Kasumi-1 (cell line): ENCODE results near the gene PRR19.

Experiments
- DNase-seq, 2 experiments: peaks; one replicate each; lab custom pipeline; 2025; lab: John Stamatoyannopoulos, UW

Gene PRR19

GRCh38 chr19:42283188-42284065 is 18.5 kb upstream of the PRR19 start:
- DNase-seq = peak; percentile 87 to 88

DNA sequence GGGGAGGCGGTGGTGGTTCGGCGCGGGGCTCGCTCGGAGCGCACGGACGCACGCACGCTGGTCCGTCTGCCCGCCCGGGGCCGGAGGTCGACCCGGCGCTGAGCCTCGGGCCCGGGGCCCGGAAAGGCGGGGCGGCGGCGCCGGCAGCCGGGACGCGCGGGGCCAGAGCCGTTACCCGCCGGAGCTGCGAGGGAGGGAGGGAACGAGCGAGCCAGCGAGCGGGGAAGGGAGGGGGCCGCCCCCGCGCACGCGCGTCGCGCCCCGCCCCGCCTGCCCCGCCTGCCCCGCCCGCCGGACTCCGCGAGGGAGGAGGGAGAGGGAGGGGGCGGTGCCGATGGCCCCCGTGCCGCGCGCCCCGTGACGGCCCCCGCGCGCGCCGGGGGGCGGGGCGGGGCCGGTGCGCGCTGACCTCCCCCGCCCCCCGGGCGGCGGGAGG is 17.8 kb upstream of the PRR19 start:
- peak; percentile 51 to 53 for DNase-seq

DNA sequence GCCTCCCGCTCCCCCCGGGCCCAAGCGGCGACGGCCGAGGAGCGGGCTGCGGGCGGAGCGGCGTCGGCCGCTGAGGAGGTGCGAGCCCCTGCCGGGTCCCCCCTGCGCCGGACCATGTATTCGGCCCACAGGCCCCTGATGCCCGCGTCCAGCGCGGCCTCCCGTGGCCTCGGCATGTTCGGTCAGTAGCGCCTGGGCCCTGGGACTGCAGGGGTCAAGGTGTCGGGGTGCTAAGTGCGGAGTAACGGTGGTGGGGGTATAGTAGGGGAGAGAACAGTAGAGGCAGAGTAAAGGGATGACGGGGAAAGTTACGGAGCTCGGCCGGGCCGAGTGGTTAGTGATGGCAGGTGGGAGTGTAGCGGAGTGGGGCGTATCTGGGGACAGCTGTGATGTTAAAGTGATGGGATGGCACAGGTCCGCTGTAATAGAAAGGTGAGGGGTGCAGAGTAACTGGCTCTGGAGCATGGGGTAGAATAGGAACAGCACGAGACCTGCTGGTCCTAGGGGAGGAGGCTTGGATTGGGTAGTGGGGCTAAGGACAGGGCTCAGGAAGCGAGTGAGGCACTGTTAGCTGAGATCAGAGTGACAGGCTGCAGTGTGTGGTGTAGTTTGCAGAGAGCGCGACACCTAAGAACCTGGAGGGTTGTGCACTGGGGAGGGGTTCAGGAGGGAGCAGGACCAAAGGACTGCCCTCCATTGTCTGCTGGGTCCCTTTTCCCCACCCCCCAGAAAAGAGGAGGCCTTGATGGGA is 17.2 kb upstream of the PRR19 start:
- DNase-seq = no peak

DNA sequence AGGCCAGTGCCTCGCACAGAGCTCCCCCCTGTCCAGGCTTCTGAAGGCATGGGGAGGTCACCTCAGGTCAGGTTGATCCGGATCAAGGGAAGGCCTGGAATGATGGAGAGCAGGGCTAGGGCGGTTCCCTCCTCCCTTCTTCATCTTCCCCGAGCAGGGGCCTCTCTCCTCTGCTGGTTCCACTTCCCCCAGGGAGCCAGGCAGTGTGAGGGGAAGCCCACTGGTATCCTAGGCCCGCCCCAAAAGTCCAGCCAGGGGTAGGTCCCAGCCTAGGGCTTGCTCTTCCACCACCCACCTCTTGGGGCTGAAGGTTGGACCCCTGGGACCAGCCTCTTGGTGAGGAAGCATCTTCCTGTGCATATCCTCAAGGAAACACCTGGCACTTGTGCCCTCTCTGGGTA is 16.4 kb upstream of the PRR19 start:
- DNase-seq = no peak

- DNase-seq = no peak
Observed at GRCh38 chr19:42285988-42286348, 16.0 kb upstream of the PRR19 start.

DNA sequence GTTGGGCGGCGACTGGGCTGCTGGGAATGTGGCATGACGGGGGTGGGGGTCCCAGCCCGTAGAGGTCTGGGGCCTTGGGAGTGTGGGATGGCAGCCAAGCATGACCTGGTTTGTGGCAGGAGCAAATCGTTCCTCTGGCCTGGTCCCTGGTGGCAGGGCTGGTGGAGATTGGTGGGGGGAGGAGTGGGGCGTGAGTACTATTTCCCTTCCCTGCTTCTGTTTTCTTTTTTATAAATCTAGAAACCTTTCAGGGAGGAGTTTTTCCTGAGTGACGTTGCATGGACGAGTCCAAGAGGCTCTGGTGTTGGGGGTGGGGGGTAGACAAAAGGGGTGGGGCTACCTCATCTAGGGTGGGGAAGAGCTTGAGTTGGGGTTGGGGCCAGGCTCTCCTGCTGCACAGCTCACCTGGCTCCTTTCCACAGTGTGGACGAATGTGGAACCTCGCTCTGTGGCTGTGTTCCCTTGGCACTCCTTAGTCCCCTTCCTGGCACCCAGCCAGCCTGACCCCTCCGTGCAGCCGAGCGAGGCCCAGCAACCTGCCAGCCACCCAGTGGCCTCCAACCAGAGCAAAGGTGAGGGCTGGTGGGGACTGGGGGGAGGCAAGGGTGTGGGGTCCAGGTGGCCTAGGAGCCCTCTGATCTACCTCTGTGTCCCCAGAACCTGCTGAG is 15.4 kb upstream of the PRR19 start:
- DNase-seq = no peak

DNA sequence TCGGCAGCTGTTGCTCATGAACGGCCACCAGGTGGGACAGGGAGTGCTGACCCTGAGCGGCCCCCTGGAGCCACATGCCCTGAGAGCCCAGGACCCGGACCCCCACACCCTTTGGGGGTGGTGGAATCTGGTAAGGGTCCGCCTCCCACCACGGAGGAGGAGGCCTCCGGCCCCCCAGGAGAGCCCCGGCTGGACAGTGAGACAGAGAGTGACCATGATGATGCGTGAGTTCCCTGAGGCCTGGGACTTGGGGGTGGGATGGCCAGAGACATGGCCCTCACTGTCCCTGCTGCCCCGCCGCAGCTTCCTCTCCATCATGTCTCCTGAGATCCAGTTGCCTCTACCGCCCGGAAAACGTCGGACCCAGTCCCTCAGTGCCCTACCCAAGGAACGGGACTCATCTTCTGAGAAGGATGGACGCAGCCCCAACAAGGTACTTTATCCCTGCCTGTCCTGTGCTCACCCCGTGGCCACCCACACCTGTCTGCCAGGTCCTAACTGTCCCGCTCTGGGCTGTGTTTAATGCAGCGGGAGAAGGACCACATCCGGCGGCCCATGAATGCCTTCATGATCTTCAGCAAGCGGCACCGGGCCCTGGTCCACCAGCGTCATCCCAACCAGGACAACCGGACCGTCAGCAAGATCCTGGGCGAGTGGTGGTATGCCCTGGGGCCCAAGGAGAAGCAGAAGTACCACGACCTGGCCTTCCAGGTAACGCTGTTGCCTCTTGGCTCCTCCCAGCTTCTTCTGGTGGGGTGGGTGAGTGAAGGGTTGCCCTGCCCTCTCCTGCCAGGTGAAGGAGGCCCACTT is 14.7 kb upstream of the PRR19 start:
- no peak for DNase-seq

GRCh38 chr19:42287827-42288107 is 14.2 kb upstream of the PRR19 start:
- no peak for DNase-seq

DNA sequence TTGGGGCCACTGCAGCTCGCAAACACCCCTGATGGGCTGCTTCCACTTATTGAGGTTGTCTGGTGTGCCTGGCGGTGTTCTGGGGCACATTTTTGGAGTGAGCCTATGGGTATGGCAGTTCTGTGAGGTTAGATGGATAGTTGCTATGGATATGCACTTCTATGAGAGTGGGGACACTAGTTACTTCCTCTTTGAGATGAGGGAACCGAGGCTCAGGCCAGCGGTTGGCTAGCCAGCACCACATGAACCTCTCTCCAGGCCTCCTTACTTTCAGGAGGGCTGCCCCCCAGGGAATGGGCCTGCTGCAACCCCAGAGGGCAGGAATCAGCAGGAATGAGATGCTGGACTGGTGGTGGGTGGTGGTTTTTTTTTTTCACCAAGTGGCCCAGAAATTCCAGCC is 13.5 kb upstream of the PRR19 start:
- peak; percentile 9 to 17 for DNase-seq

DNA sequence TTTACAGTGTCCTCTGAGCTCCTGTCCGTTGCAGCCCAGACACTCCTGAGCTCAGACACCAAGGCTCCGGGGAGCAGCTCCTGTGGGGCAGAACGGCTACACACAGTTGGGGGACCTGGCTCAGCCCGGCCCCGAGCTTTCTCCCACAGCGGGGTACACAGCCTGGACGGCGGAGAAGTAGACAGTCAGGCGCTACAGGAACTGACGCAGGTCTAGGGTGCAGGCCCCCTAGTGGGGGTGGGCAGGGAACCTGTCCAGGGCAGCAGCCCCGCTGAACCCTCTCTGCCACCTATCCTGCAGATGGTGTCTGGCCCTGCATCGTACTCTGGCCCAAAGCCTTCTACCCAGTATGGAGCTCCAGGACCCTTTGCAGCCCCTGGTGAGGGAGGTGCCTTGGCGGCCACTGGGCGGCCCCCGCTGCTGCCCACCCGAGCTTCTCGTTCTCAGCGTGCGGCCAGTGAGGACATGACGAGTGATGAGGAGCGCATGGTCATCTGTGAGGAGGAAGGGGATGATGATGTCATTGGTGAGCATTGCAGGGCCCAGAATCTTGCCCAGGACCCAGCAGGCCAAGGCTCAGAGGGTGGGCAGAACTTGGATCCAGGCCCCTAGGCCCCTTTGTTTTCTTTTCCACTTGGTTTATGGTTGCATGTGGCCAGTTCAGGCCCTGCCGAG is 12.9 kb upstream of the PRR19 start:
- DNase-seq = no peak

DNA sequence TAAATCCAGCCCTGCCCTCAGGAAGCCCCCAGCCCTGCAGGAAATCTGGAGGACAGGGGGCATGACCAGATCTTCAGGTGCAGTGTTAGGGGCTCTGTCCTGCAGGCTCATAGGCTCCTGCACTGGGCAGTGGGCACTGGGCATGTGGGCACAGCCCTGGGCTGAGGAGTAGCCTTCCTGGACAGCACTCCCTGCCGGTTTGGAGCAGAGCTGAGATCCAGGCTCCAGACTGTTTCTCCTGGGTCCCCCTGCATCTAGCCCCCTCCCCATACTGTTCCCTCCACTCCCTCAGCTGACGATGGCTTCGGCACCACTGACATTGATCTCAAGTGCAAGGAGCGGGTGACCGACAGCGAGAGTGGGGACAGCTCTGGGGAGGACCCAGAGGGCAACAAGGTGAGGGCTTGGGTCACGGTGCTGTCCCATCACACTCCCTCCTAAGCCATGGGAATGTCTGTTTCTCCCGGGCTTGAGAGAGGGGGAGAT is 12.3 kb upstream of the PRR19 start:
- DNase-seq = no peak

- no peak for DNase-seq
Observed at GRCh38 chr19:42290136-42290522, 11.8 kb upstream of the PRR19 start.

DNA sequence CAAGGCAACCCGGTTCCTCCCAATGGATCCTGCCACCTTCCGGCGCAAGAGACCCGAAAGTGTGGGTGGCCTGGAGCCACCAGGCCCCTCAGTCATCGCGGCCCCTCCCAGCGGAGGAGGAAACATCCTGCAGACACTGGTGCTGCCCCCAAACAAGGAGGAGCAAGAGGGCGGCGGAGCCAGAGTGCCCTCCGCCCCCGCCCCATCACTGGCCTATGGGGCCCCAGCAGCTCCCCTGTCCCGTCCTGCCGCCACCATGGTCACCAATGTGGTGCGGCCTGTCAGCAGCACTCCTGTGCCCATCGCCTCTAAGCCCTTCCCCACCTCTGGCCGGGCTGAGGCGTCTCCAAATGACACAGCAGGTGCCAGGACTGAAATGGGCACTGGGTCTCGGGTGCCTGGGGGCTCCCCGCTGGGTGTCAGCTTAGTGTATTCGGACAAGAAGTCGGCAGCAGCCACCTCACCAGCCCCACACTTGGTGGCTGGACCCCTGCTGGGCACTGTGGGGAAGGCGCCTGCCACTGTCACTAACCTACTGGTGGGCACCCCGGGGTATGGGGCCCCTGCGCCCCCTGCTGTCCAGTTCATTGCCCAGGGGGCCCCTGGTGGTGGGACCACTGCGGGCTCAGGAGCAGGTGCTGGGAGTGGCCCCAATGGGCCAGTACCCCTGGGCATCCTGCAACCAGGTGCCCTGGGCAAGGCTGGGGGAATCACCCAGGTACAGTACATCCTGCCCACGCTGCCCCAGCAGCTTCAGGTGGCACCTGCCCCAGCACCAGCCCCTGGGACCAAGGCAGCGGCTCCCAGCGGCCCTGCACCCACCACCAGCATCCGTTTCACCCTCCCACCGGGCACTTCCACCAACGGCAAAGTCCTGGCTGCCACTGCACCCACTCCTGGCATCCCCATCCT is 11.2 kb upstream of the PRR19 start:
- peak; percentile 56 to 67 for DNase-seq

GRCh38 chr19:42291435-42291810 is 10.5 kb upstream of the PRR19 start:
- no peak for DNase-seq

GRCh38 chr19:42292042-42292960 is 9.6 kb upstream of the PRR19 start:
- DNase-seq = no peak

GRCh38 chr19:42292963-42293362 is 9.0 kb upstream of the PRR19 start:
- DNase-seq = no peak

- no peak for DNase-seq
Observed at GRCh38 chr19:42293540-42293939, 8.4 kb upstream of the PRR19 start.

- DNase-seq = no peak
Observed at GRCh38 chr19:42293948-42294347, 8.0 kb upstream of the PRR19 start.

GRCh38 chr19:42294471-42295137 is 7.3 kb upstream of the PRR19 start:
- no peak for DNase-seq
